M059J (cell line): ENCODE data around the gene ETNK1. TPM values are rescaled to one million over a fixed set of nuclear protein-coding genes. Genes with fewer than 3 reads are reported as not detected.
A peak's percentile ranks its signal among the peaks of the same experiment; 100 is the strongest.

Source experiments
- DNase-seq: peaks from one replicate; pipeline ENCODE4 v3.0.0-alpha.2; 2012; ENCODE audit warnings: low read depth
- total RNA-seq: library from RNA; depleted of rRNA; stranded (reverse); fragments of >200 nt; shearing (Covaris generic); gene quantifications from 2 replicates; pipeline ENCODE4 v1.2.3, GENCODE V29; 2014

Gene ETNK1
- total RNA-seq, 1 experiment from 2014 or later, result 12.1 TPM

DNA sequence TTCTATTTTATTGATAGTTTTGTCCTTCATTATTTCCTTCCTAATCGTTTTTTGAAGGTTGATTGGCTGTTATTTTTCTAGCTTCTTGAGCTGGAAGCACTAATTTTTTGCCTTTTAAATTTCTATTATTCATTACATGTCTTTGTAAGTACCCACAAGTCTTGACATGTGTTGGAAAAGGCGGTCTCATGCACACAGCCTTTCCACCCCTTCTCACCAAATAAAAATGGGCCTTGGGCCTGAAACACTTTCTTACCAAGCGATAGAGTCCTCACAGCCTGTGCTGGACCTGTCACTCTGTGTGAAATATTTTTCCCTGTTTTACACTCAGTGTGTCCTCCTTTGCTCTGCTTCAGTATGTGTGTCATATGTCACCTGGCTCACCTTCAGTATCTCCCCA lies 9.9 kb downstream of the ETNK1 start:
- DNase-seq, result no peak

DNA sequence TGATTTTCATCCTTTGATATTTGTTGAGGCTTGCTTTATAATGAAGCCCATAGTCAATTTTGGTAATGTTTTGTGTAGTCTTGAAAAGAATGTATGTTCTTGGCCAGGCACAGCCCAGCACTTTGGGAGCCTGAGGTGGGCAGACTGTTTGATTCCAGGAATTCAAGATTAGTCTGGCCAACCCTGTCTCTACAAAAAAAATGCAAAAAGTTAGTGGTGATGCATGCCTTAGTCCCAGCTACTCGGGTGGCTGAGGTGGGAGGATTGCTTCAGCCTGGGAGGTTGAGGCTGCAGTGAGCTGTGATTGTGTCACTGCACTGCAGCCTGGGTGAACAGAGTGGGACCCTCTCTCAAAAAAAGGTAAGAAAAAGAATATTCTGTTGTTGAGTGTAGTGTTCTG lies 10.8 kb downstream of the ETNK1 start:
- no peak for DNase-seq

DNA sequence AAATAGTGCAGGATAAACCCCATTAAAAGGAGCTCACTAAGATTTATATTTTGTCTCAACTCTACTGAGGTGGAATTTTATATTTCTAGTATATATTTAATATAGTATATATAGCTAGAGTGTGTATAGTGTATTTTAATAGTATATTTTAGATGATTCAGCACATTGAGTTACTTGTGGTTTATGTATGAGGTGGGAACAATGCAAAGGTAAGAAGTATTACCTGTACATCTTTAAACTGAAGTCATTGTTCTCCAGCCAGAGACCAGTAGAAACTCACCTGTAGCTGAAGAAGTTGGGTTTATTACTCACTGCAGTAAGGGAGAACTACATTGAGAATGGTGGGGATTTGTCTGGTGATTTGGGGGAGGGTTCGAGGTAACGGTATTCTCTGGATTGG lies 15.9 kb downstream of the ETNK1 start:
- DNase-seq, result no peak

DNA sequence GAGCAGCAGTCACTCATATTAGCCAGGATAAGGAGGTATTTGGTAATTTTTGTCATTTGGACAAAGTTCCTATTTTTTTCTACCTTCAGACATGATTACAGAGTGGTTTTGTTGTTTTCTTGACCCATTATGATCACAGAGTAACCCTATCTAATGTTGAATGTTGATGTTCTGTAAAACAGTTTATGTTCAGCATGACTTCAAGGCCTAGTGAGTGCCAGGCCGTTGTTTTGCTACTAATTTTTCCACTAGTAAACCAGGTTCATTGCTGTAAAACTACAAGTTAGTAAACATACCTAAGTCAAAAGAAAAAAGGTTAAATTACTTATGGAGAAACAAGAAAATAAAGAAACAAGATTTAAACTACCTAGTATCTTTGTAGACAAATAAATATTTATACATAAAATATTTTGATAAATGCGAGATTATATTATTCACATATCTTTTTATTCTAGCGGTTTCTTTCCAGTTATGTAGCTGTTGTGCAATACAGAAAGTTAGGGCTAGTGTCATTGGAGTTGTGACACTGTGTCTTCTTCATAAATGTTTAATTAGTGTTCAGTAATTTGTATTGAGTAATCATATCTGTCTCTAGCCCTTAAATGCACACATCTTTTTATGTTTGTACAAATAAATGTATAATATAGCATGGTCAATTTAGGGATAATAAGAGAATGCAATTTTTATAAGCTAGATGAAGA lies 16.5 kb downstream of the ETNK1 start:
- DNase-seq, result no peak

DNA sequence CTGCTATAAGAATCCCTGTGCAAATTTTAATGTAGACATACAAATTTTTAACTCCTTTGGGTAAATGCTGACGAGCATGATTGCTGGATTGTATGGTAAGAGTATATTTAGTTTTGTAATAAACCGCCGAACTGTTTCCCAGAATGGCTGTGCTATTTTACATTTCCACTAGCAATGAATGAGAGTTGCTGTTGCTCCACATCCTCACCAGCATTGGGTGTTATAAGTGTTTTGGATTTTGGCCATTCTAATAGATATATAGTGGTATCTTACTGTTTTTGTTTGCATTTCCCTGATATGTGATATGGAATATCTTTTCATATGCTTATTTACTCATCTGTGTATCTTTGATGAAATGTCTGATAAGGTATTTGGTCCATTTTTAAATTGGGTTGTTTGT lies 23.7 kb downstream of the ETNK1 start:
- no peak for DNase-seq

DNA sequence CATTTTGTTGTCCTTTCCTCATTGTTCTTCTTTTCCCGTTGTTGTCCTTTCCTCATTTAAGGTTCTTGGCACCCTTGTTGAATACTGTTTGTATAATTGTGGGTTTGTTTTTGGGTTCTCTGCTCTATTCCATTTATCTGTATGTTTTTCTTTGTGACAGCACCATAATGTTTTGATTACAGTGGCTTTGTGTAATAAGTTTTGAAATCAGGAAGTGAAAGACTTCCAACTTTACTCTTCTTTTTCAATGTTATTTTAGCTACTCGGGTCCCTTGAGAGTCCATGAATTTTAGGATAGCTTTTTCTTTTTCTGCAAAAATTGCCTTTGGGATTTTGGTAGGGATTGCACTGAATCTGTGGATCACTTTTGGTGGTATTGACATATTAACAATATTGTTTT lies 28.1 kb downstream of the ETNK1 start:
- DNase-seq, result peak; percentile 7

DNA sequence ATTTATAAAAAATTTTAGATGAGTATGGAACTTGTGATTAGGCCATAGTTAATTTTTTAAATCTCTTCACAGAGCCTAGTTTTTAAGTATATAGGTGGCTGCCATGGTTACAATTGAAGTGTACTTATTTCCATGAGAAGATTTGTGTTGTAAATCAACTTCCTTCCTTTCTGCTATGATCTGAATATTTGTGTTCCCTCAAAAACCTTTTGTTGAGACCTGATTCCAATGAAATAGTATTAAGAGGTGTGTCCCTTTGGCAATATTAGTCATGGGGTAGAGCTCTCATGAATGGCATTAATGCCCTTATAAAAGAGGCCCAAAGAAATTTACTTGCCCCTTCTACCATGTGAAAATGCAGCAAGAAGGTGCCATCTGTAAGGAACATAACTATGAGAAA lies 28.8 kb downstream of the ETNK1 start:
- peak; percentile 3 for DNase-seq

DNA sequence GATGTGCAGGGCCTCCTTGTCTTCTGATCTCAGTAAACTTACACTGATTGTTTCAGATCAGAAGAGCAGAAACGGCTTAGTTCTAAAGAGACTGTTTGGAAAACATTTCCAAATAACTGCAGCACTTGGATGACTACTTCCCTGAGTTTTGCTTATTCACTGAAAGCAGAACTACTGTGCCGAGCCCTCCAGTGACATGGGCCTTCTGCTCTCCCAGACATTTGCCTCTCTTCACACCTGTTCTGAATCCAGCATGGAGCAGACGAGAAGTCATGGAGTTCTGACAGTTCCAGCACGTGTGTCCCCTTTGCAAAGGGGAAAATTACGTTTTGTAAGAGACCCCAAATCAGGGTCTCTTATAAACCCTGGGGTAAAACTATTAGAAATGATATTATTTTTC lies 31.4 kb downstream of the ETNK1 start:
- no peak for DNase-seq

DNA sequence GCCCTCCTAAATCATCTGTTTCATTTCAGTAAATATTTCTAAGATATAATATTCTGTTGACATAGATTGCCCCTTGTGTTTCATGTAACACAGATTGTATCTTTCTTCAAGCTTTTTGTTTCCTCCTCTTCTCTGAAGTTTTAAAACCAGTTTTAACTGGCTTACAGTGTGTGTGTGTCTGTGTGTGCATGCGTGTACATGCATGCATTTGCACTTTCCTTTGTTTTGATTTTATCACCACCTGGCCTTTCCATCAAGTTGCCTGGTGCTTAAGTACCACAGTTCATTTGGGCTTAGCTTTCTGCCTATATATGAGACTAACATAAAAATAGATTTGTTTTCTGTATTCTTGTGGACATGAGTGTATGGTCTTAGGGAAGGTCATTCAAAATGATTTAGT lies 31.9 kb downstream of the ETNK1 start:
- DNase-seq, result no peak

DNA sequence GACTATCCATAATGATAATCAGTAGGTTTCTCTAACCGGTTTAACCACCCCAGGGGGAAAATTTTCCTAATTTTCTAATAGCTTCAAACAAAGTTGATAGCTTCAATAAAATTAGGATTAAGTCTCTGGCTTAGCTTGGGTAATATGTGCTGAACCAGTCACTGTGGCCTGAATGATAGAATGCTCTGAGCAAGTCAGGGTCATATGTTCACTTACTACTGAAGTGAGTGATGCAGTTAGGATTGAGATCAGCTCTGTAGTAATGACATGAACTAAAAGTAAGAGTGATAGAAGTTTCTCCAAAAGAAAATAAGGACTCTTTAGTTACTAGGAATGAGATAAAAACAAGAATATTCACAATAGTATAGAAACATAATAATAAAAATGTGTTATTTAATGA lies 32.6 kb downstream of the ETNK1 start:
- DNase-seq, result peak; percentile 7

DNA sequence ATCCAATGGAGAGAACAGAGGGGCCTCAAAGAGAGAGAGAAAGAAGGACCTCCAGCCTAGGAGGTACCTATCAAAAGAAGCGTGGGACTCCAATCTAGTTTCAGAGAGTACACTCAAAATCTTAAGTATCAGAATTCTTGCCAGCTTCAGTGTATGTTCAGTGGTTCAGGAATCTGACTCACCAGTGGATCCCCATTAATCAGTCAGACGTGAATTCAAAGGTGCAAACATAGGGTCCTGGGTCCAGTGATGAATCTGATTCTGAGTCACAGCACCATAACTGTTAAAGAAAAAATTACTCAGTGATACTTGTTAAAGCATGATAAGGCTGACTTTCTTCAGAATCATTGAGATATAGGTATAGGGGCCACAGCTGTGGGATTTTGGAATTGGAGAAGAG lies 33.2 kb downstream of the ETNK1 start:
- peak; percentile 90 for DNase-seq

DNA sequence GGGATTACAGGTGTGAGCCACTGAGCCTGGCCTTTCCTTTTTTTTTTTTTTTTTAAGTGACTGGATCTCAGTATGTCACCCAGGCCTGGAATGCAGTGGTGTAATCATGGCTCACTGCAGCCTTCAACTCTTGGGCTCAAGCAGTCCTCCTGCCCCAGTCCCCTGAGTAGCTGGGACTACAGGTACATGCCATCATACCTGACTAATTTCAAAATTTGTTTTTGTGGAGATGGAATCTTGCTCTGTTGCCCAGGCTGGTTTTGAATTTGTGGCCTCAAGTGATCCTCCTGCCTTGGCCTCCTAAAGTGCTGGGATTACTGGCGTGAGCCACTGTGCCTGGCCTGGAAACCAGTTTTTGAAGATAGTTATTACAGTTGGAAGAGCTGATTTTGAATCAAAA lies 37.4 kb downstream of the ETNK1 start:
- DNase-seq, result no peak

DNA sequence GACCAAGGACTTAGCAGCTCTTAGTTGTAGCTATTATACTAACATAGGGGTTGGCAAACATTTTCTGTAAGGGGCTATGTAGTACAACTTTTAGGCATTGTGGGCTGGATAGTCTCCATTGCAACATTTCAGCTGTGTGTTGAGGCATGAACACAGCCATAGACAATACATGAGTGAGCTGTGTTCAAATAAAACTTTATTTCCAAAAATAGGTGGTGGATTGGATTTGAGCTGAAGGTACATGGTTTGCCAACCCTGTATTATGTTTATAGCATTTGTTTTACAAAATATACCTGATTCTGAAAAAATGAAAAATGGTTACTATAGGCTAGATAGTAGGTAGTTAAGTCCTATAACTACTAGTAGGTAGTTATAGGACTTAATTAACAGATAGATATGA lies 40.5 kb downstream of the ETNK1 start:
- DNase-seq, result no peak

DNA sequence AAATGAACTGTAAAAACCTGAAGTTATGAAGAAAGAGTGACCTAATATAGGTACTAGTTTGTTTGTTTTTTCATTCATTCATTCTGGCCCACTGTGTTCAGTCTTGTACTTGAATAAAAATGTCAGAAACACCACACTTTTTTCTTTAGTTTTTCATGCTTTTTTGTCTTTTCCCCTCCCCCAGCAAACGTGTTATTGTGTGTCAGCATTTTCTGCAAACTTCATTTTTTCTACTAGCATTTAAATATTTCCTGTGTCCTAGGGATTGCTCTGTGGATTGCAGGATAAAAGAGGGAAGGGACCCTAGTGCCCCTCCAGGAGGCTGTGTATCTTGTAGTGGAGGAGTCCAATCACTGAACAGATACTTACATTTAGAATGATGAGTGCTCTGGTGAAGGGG lies 42.2 kb downstream of the ETNK1 start:
- no peak for DNase-seq

DNA sequence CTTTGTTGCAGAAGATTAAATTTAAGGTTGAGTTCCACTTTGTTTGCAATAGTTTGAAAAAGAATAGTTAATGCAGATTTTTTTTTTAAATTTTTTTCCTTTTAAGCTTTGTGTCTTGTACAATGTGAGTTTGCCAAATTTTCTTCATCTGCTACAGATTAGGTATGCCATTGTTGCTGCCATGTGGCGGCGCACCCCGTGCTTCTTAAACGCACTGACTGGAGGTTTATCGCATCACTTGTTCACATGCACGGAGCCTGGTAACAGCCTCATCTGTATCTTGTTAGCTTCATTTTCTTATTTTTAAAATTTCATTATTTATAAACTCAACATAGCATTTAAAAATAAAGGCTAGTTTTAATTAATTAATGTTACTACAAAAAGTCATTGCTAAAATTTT lies 43.5 kb downstream of the ETNK1 start:
- no peak for DNase-seq

DNA sequence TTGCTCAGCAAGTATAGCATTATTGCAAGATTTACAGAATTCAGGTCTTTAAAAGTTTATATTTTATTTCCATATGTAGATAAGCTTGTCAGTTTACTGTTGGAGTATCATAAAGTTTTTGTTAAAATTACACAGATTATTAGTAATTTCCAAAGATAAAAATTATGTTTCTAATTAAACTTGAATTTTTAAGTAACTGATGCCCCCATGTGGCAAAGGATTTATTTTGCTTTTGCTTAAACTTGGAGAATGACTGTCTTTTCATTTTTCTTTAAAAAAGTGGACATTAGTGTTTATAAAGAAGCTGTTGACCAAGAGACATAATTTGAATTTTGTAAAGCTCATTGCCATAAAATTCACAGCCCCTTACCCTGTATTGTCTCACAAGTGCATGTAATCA lies 45.8 kb downstream of the ETNK1 start:
- DNase-seq, result no peak

DNA sequence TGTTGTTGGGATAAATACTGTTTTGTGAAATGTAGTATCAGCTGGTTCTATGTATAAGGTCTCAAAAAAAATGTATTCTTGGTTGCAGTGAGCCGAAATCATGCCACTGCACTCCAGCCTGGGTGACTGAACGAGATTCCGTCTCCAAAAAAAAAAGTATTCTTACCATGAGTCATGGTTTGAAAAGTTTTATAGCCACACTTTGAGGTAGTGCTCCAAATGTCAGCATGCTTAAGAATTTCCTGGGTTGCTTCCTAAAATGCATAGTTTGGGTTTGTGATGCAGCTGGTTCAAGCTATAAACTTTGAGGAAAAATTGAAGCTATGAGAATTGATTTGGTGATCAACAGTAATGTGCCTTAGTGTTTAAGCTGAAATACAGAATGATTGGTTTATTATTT lies 48.0 kb downstream of the ETNK1 start:
- peak; percentile 71 for DNase-seq

DNA sequence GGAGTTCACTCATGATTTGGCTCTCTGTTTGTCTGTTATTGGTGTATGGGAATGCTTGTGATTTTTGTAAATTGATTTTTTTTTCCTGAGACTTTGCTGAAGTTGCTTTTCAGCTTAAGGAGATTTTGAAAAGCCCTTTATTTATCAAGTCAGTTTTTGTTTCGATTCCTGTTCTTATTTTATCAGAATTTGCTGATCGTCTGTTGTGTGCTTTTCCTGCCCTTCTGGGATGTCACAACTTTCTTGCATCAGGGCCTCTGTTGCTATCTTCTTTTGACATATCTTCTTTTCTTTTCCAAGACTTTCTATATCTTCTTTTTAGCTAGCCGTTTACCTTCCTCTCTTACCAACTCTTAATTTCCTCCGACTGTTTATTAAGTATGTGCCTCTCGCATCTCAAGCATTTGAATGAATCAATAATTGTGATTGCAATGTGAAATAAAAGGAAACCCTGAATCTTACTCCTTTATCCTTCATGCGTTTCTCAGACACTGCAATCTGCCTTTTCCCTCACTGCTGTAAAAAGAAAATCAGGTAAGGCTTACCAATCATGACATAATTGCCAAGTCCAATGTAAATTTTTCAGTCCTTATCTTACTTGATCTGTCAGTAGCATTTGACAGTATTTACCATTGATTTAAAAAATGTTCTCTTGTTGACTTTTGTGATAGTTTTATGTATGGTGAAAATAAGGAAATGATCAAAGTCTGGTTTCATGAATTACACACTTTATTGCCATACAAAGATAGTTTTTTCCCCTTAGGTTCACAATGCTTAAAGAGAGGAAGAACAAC lies 53.0 kb downstream of the ETNK1 start:
- DNase-seq, result no peak

DNA sequence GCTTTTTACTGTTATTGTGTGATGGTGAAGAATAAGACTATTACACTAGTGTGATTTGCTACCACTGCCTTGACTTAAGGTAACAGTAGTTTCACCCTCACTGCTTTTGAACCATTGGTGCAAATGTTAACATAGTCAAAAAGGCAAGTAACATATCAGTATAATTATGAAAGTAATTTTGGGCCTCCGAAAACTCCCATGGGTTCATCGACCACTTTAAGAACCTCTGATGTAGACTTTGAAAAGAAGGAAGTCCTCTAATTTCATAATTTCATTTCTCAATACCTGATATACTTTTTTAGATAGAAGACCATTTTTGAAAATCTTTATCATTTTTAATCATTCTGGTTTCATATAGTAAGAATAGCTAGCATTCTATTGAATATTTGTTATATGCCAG lies 57.7 kb downstream of the ETNK1 start:
- DNase-seq, result no peak

DNA sequence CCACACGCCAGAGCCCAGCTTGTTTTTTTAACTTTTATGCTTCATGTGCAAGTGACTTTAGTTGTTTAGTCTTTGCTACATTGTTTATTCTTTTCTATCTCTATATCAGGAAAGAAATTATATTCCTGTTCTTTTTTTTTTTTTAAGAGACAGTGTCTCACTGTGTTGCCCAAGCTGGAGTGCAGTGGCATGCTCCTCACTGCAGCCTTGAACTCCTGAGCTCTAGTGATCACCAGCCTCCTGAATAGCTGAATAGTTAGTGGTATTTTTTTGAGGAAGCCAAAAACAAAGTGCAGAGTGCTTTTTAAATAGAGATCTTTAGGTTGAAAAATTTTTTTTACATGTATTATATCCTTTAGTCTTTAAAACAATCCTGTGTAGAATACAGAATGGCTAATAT lies 58.2 kb downstream of the ETNK1 start:
- no peak for DNase-seq

DNA sequence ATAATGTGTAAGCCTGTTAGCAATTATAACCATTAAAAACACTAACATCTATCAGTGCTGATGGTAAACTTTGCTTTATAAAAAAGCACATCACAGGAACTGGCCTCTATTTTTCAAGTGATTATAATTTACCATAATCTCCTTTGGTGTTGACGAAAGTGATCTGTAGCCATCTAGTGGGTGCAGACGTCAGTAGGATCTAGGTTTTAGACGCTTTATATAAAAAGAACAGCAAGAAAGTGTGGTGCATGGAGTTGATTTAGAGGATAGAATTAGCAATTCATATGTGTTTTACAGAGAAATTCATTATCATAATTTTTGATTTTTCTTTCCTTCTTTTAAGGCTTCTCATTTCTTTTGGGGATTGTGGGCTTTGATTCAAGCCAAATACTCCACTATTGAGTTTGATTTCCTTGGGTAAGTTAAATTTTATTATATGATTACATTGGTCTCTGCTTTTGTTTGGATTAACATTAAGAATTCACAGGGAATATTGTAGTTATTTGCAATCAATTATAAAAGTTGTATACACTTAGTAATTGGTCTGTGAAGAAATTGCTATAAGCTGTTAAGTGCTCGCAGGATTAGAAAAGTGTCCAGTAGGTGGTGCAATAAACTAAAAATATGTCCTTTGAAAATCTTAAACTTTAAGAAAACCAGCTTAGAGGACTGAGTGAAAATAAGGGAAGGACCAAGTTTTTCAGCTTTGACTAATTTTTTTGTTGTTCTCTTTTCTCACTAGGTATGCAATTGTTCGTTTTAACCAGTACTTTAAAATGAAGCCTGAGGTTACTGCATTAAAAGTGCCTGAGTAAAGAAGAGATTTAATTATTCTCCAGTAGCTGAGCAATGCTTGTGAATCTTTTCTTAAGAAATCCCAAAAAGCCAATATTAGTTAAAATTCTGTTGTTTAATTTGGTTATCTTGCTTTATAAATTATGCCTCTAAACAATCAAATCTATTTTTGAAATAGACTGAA lies 59.5 kb downstream of the ETNK1 start:
- DNase-seq, result peak; percentile 47

DNA sequence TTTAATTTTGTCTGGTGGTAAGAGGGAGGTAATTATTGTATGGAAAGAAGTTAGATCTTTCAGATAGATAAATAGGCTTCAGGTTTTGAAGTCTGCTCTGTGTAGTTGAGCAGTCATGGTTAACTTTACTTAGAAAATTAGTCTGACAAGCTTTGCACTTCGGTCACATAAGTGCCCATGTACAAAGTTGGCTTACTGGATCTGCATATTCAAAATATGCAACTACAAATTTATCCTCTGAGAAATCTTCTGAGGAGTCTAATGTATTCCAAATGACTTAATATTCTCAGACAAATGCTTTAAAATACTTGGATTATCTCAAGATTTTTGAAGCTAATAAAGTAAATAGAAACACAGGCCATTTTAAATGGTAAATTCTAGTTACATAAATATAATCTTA lies 61.2 kb downstream of the ETNK1 start:
- no peak for DNase-seq
